SK-N-SH (cell line): ENCODE results near the gene PHKB. TPM values are rescaled to one million over a fixed set of nuclear protein-coding genes. Genes with fewer than 3 reads are reported as not detected.

Experiments used
- CTCF ChIA-PET: fragments of 300-600, 350-600 bp; formaldehyde crosslinking; extraction: SDS; loops from one replicate; lab custom pipeline; 2021; lab: Yijun Ruan, JAX
- POLR2A ChIA-PET: fragments of 350-600 bp; sonication (Branson Sonifier 250); formaldehyde crosslinking; extraction: SDS; loops from one replicate; lab custom pipeline; 2020; ENCODE audit warnings: antibody characterized with exemption, inconsistent platforms; lab: Yijun Ruan, JAX
- DNase-seq: peaks from one replicate; pipeline ENCODE4 v3.0.0; 2012
- H2AFZ ChIP-seq: fragments of 200-600 bp; sonication (generic); 2 replicates; pipeline ENCODE4 v1.8.1; 2016; ENCODE audit warnings: antibody characterized with exemption, mild to moderate bottlenecking, low read depth
- H3F3A ChIP-seq: fragments of 200-600 bp; sonication (generic); replicated peaks from 2 replicates; pipeline ENCODE3; 2016; ENCODE audit warnings: antibody characterized with exemption, mild to moderate bottlenecking; ENCODE audit not compliant: insufficient read depth
- H3K27ac ChIP-seq, 2 experiments: fragments of 200-500 bp in 1 of 2; fragments of 200-600 bp in 1 of 2; sonication (Bioruptor generic) in 1 of 2; sonication (generic), shearing (Covaris generic) in 1 of 2; 2 replicates each; pipeline versions ENCODE4 v1.5.1 to v1.6.1; 2014 to 2016; ENCODE audit warnings: low read depth in 2 of 2, inconsistent platforms in 1 of 2, low read length in 1 of 2, mild to moderate bottlenecking in 1 of 2, mixed read lengths in 1 of 2
- H3K27me3 ChIP-seq: fragments of 200-600 bp; sonication (generic), shearing (Covaris generic); 2 replicates; pipeline ENCODE4 v1.6.1; 2016; ENCODE audit warnings: mixed run types; ENCODE audit not compliant: insufficient read depth
- H3K36me3 ChIP-seq, 2 experiments: fragments of 200-500 bp in 1 of 2; fragments of 200-600 bp in 1 of 2; sonication (Bioruptor generic) in 1 of 2; sonication (generic) in 1 of 2; replicated peaks in 1 of 2; 2 replicates each; pipeline versions ENCODE3 to v1.5.1; 2014 to 2016; ENCODE audit warnings: low read length in 1 of 2, mild to moderate bottlenecking in 1 of 2; ENCODE audit not compliant: insufficient read depth in 2 of 2, control insufficient read depth in 1 of 2
- H3K4me1 ChIP-seq, 2 experiments: fragments of 200-500 bp in 1 of 2; fragments of 200-600 bp in 1 of 2; sonication (Bioruptor generic) in 1 of 2; sonication (generic), shearing (Covaris generic) in 1 of 2; 2 replicates each; pipeline versions ENCODE4 v1.5.1 to v1.6.1; 2014 to 2016; ENCODE audit warnings: low read depth in 1 of 2, low read length in 1 of 2, mixed run types in 1 of 2; ENCODE audit not compliant: insufficient read depth in 2 of 2, control insufficient read depth in 1 of 2
- H3K4me2 ChIP-seq: fragments of 200-600 bp; sonication (generic), shearing (Covaris generic); 2 replicates; pipeline ENCODE4 v1.6.1; 2017; ENCODE audit warnings: mixed run types
- H3K4me3 ChIP-seq, 2 experiments: fragments of 200-500 bp in 1 of 2; fragments of 200-600 bp in 1 of 2; sonication (Bioruptor generic) in 1 of 2; sonication (generic), shearing (Covaris generic) in 1 of 2; 2 replicates each; pipeline versions ENCODE4 v1.5.1 to v1.8.1; 2014 to 2016; ENCODE audit warnings: low read depth in 2 of 2, inconsistent platforms in 1 of 2, low read length in 1 of 2, mild to moderate bottlenecking in 1 of 2, mixed read lengths in 1 of 2, moderate library complexity in 1 of 2
- H3K79me2 ChIP-seq: fragments of 200-600 bp; sonication (generic); 2 replicates; pipeline ENCODE4 v1.8.1; 2017; ENCODE audit warnings: mild to moderate bottlenecking; ENCODE audit not compliant: insufficient read depth
- H3K9ac ChIP-seq: fragments of 200-600 bp; sonication (generic); 2 replicates; pipeline ENCODE4 v1.6.1; 2017; ENCODE audit warnings: mixed run types
- H3K9me2 ChIP-seq: fragments of 200-600 bp; sonication (generic); 2 replicates; pipeline ENCODE4 v1.6.1; 2017; ENCODE audit warnings: mixed run types
- H3K9me3 ChIP-seq: fragments of 200-600 bp; sonication (generic); 2 replicates; pipeline ENCODE4 v1.6.1; 2017; ENCODE audit warnings: mixed run types, mild to moderate bottlenecking, moderate library complexity
- H4K20me1 ChIP-seq: fragments of 200-600 bp; sonication (generic); 2 replicates; pipeline ENCODE4 v1.6.1; 2017; ENCODE audit warnings: mild to moderate bottlenecking, mixed run types; ENCODE audit not compliant: insufficient read depth
- CHD2 ChIP-seq: fragments of 150-350 bp; IDR thresholded peaks from 2 replicates; pipeline ENCODE4 v1.6.1; 2018; ENCODE audit warnings: low read length; ENCODE audit not compliant: partially characterized antibody
- FOXM1 ChIP-seq: IDR thresholded peaks from 2 replicates; pipeline ENCODE4 v1.4.0; 2012; ENCODE audit warnings: low read depth, mild to moderate bottlenecking
- JUND ChIP-seq: IDR thresholded peaks from 2 replicates; pipeline ENCODE4 v1.4.0; 2012
- NRF1 ChIP-seq: IDR thresholded peaks from 2 replicates; pipeline ENCODE4 v1.6.1; 2012; ENCODE audit warnings: low read depth, mild to moderate bottlenecking, low read length
- SMC3 ChIP-seq: IDR thresholded peaks from 2 replicates; pipeline ENCODE4 v1.6.1; 2012; ENCODE audit warnings: low read depth, low read length, improper control_type of control experiment
- WGBS: methylation state at CpG from one replicate; pipeline ENCODE4 v1.1.6; 2017; ENCODE audit warnings: low lambda C conversion rate; 5-methylcytosine and 5-hydroxymethylcytosine counted together
- polyA plus RNA-seq, 3 experiments: library from polyadenylated mRNA; depleted of rRNA; stranded (reverse); fragments of >200 nt; gene quantifications; 2 replicates each; pipeline ENCODE4 v1.2.3, GENCODE V29; 2012
- TF ChIP-seq, protein P1 (sequence below): IDR thresholded peaks from 2 replicates; pipeline ENCODE4 v1.6.1; 2012; ENCODE audit warnings: mild to moderate bottlenecking, low read depth, low read length, moderate library complexity
- TF ChIP-seq, protein P2 (sequence below): fragments of 150-350 bp; IDR thresholded peaks from 2 replicates; pipeline ENCODE4 v1.6.1; 2016; ENCODE audit warnings: mild to moderate bottlenecking, low read depth, low read length
- TF ChIP-seq, protein P3 (sequence below): IDR thresholded peaks from 2 replicates; pipeline ENCODE4 v1.4.0; 2012; ENCODE audit warnings: low read depth, borderline replicate concordance
- TF ChIP-seq, protein P4 (sequence below): IDR thresholded peaks from 2 replicates; pipeline ENCODE4; 2012

PHKB gene
- polyA plus RNA-seq, 1 of the 3 experiments (the other 2 are of a cell fraction): 20.8 TPM

DNA sequence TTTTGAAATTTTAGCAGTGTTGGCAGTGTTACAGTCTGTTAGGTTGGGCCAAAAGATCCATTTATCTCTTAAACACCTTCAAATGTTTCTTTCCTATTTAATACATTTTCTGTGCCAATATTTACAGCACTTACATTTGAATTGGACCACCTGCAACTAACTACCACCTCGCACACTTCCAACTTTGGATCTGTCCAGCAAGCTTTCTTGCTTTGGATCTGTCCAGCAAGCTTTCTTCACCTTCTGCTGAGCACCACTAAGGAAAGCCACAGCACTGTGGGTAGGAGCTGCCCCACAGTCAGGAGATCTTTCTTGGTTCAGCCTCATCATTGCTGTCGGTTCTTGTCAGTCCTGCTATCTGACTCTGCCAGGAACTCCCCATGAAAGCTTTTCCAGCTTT, 129.3 kb downstream of the PHKB start:
- H2AFZ ChIP-seq: no peak overlapping the region
- H3K4me3 ChIP-seq: no peak overlapping the region
- no peak for DNase-seq
- H3K27ac ChIP-seq: no peak overlapping the region
- H3K79me2 ChIP-seq: no peaks in the 10 kb centered on the region
- H3K4me2 ChIP-seq: no peak overlapping the region
- H3K36me3 ChIP-seq: peaks cover 25 to 38% of the 10 kb centered on the region in 2 experiments
- H4K20me1 ChIP-seq: no peaks in the 10 kb centered on the region
- CTCF ChIA-PET: interaction anchor here (1.0 kb wide), 1 partner anchor 44 kb away, joined by 3 read pairs; no protein-coding TSS in a partner anchor
- H3K4me1 ChIP-seq: no peaks in the 10 kb centered on the region; a peak in 1 of 4 replicates
- no peak overlapping the region for H3K9ac ChIP-seq
- WGBS: 92% methylated on average over 2 of the region's 2 CpGs
- H3K27me3 ChIP-seq: no peaks in the 10 kb centered on the region
- POLR2A ChIA-PET: no interaction called here
- H3F3A ChIP-seq: no peaks in the 10 kb centered on the region
- no peak for TF ChIP-seq NRF1
- TF ChIP-seq, protein P1, sequence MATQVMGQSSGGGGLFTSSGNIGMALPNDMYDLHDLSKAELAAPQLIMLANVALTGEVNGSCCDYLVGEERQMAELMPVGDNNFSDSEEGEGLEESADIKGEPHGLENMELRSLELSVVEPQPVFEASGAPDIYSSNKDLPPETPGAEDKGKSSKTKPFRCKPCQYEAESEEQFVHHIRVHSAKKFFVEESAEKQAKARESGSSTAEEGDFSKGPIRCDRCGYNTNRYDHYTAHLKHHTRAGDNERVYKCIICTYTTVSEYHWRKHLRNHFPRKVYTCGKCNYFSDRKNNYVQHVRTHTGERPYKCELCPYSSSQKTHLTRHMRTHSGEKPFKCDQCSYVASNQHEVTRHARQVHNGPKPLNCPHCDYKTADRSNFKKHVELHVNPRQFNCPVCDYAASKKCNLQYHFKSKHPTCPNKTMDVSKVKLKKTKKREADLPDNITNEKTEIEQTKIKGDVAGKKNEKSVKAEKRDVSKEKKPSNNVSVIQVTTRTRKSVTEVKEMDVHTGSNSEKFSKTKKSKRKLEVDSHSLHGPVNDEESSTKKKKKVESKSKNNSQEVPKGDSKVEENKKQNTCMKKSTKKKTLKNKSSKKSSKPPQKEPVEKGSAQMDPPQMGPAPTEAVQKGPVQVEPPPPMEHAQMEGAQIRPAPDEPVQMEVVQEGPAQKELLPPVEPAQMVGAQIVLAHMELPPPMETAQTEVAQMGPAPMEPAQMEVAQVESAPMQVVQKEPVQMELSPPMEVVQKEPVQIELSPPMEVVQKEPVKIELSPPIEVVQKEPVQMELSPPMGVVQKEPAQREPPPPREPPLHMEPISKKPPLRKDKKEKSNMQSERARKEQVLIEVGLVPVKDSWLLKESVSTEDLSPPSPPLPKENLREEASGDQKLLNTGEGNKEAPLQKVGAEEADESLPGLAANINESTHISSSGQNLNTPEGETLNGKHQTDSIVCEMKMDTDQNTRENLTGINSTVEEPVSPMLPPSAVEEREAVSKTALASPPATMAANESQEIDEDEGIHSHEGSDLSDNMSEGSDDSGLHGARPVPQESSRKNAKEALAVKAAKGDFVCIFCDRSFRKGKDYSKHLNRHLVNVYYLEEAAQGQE: peak; percentile 84; the same call in 1 of the 2 replicates
- H3K9me2 ChIP-seq: no peaks in the 10 kb centered on the region
- H3K9me3 ChIP-seq: no peaks in the 10 kb centered on the region

DNA sequence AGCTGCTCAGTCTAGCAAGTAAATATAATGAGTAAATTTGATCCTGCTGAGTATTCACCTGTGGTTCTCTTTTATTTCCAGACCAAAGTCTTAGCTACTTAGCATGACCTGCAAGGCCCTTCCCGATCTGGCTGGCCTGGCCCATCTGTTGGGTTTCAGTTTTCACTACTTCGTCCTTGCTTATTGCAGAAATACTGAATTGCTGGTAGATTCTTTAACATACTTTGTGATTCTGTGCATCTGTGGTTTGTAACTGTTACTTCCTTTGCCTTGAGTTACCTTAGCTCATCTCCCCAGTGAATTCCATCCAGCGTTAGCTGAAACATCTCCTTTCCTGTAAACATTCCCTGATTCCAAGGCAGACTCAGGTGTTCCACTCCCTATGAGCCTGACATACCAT, 131.1 kb downstream of the PHKB start:
- ChIA-PET CTCF (interaction anchor here (0.7 to 2.2 kb wide), 3 partner anchors 10 to 333 kb away, joined by 3 to 11 read pairs (median 3); no protein-coding TSS in a partner anchor), POLR2A (no interaction called here)
- Histone ChIP-seq H3K9me3 (no peaks in the 10 kb centered on the region), H3K36me3 (peaks cover 30 to 42% of the 10 kb centered on the region in 2 experiments), H2AFZ (no peak overlapping the region), H3K4me1 (no peaks in the 10 kb centered on the region), H4K20me1 (no peaks in the 10 kb centered on the region), H3K27ac (no peak overlapping the region), H3K9ac (no peak overlapping the region), H3K9me2 (no peaks in the 10 kb centered on the region), H3K4me2 (no peak overlapping the region), H3K4me3 (no peak overlapping the region), H3K27me3 (no peaks in the 10 kb centered on the region), H3K79me2 (no peaks in the 10 kb centered on the region), H3F3A (no peaks in the 10 kb centered on the region)
- no peak for TF ChIP-seq FOXM1
- TF ChIP-seq, protein P2, sequence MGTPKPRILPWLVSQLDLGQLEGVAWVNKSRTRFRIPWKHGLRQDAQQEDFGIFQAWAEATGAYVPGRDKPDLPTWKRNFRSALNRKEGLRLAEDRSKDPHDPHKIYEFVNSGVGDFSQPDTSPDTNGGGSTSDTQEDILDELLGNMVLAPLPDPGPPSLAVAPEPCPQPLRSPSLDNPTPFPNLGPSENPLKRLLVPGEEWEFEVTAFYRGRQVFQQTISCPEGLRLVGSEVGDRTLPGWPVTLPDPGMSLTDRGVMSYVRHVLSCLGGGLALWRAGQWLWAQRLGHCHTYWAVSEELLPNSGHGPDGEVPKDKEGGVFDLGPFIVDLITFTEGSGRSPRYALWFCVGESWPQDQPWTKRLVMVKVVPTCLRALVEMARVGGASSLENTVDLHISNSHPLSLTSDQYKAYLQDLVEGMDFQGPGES: no peak
- no peak for TF ChIP-seq SMC3
- TF ChIP-seq, protein P3, sequence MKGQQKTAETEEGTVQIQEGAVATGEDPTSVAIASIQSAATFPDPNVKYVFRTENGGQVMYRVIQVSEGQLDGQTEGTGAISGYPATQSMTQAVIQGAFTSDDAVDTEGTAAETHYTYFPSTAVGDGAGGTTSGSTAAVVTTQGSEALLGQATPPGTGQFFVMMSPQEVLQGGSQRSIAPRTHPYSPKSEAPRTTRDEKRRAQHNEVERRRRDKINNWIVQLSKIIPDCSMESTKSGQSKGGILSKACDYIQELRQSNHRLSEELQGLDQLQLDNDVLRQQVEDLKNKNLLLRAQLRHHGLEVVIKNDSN: no peak
- TF ChIP-seq, protein P1: no peak
- TF ChIP-seq JUND: no peak
- no peak for TF ChIP-seq NRF1
- TF ChIP-seq, protein P4, sequence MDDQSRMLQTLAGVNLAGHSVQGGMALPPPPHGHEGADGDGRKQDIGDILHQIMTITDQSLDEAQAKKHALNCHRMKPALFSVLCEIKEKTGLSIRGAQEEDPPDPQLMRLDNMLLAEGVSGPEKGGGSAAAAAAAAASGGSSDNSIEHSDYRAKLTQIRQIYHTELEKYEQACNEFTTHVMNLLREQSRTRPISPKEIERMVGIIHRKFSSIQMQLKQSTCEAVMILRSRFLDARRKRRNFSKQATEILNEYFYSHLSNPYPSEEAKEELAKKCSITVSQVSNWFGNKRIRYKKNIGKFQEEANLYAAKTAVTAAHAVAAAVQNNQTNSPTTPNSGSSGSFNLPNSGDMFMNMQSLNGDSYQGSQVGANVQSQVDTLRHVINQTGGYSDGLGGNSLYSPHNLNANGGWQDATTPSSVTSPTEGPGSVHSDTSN: no peak
- TF ChIP-seq CHD2: no peak
- no peak for DNase-seq
- WGBS: 96% methylated on average over 3 of the region's 3 CpGs
